Trophoblast cell (in vitro differentiated cells and primary cell): ENCODE measurements around the gene P2RY6.

Experiments
- DNase-seq, 2 donors: peaks; one replicate each; pipeline ENCODE4 v3.0.0-alpha.2; 2016
- H2AFZ ChIP-seq: 2 replicates; pipeline ENCODE4 v1.6.1; 2013; ENCODE audit warnings: low read length, moderate library complexity, mild to moderate bottlenecking; ENCODE audit not compliant: insufficient read depth, poor library complexity
- H2AK5ac ChIP-seq: 2 replicates; pipeline ENCODE4 v1.6.1; 2013; ENCODE audit warnings: mild to moderate bottlenecking, low read length
- H2BK120ac ChIP-seq: 2 replicates; pipeline ENCODE4 v1.6.1; 2013; ENCODE audit warnings: low read length, mild to moderate bottlenecking, moderate library complexity; ENCODE audit not compliant: insufficient read depth, poor library complexity
- H2BK12ac ChIP-seq: 2 replicates; pipeline ENCODE4 v1.6.1; 2013; ENCODE audit warnings: mild to moderate bottlenecking, low read length, moderate library complexity
- H2BK5ac ChIP-seq: 2 replicates; pipeline ENCODE4 v1.6.1; 2013; ENCODE audit warnings: low read length, low read depth, moderate library complexity, mild to moderate bottlenecking; ENCODE audit not compliant: poor library complexity
- H3K14ac ChIP-seq: 2 replicates; pipeline ENCODE4 v1.6.1; 2013; ENCODE audit warnings: mild to moderate bottlenecking, low read length
- H3K18ac ChIP-seq: 2 replicates; pipeline ENCODE4 v1.6.1; 2013; ENCODE audit warnings: mild to moderate bottlenecking, low read length
- H3K23ac ChIP-seq: 2 replicates; pipeline ENCODE4 v1.6.1; 2013; ENCODE audit warnings: low read length
- H3K27ac ChIP-seq: 2 replicates; pipeline ENCODE4 v1.5.1; 2013; ENCODE audit warnings: low read depth, mild to moderate bottlenecking, inconsistent platforms, low read length, moderate library complexity
- H3K27me3 ChIP-seq: 2 replicates; pipeline ENCODE4 v1.6.1; 2013; ENCODE audit warnings: inconsistent platforms, mild to moderate bottlenecking, low read length, moderate library complexity; ENCODE audit not compliant: insufficient read depth
- H3K36me3 ChIP-seq, 2 experiments: 1 replicate in 1 of 2; 2 replicates in 1 of 2; pipeline ENCODE4 v1.6.1; 2013; ENCODE audit warnings: low read length in 2 of 2, mild to moderate bottlenecking in 2 of 2, moderate library complexity in 1 of 2; ENCODE audit not compliant: insufficient read depth in 2 of 2, control insufficient read depth in 1 of 2
- H3K4ac ChIP-seq: 2 replicates; pipeline ENCODE4 v1.6.1; 2013; ENCODE audit warnings: low read depth, mild to moderate bottlenecking, low read length, moderate library complexity
- H3K4me1 ChIP-seq, 2 experiments: 1 replicate in 1 of 2; 2 replicates in 1 of 2; pipeline ENCODE4 v1.6.1; 2013; ENCODE audit warnings: low read length in 2 of 2, mild to moderate bottlenecking in 2 of 2, moderate library complexity in 1 of 2; ENCODE audit not compliant: insufficient read depth in 2 of 2, control insufficient read depth in 1 of 2
- H3K4me2 ChIP-seq: 2 replicates; pipeline ENCODE4 v1.6.1; 2013; ENCODE audit warnings: inconsistent platforms, mild to moderate bottlenecking, low read length, moderate library complexity
- H3K4me3 ChIP-seq: 2 replicates; pipeline ENCODE4 v1.5.1; 2013; ENCODE audit warnings: mild to moderate bottlenecking, low read depth, low read length, inconsistent platforms
- H3K79me1 ChIP-seq: one replicate; pipeline ENCODE4 v1.6.1; 2013; ENCODE audit warnings: low read length
- H3K79me2 ChIP-seq: 2 replicates; pipeline ENCODE4 v1.6.1; 2013; ENCODE audit warnings: low read length, mild to moderate bottlenecking; ENCODE audit not compliant: control insufficient read depth, insufficient read depth, poor library complexity
- H3K9ac ChIP-seq: 2 replicates; pipeline ENCODE4 v1.6.1; 2013; ENCODE audit warnings: mild to moderate bottlenecking, low read length
- H3K9me3 ChIP-seq: 2 replicates; pipeline ENCODE4 v1.6.1; 2013; ENCODE audit warnings: low read depth, mild to moderate bottlenecking, control low read depth, inconsistent platforms, low read length; ENCODE audit not compliant: insufficient read depth
- H4K12ac ChIP-seq: 2 replicates; pipeline ENCODE4 v1.6.1; 2013; ENCODE audit warnings: low read depth, mild to moderate bottlenecking, low read length, moderate library complexity
- H4K8ac ChIP-seq: 2 replicates; pipeline ENCODE4 v1.6.1; 2013; ENCODE audit warnings: low read depth, mild to moderate bottlenecking, low read length, moderate library complexity
- H4K91ac ChIP-seq: one replicate; pipeline ENCODE4 v1.6.1; 2013; ENCODE audit warnings: low read depth, mild to moderate bottlenecking, low read length, moderate library complexity
- WGBS: extraction: QIAGEN DNeasy Blood & Tissue Kit; methylation state at CpG from one replicate; pipeline ENCODE4 v1.1.7; 2013; ENCODE audit warnings: missing lambda C conversion rate; ENCODE audit not compliant: insufficient read length, insufficient coverage; ENCODE audit errors: extremely low coverage; 5-methylcytosine and 5-hydroxymethylcytosine counted together

Gene P2RY6

GRCh38 chr11:73308961-73309919 lies 37.1 kb downstream of the P2RY6 start:
- peak overlapping the region; percentile 99 for H3K4me2 ChIP-seq
- peak overlapping the region; percentile 99 for H3K9ac ChIP-seq
- H2BK5ac ChIP-seq = peak overlapping the region; percentile 97
- no peaks in the 10 kb centered on the region for H3K27me3 ChIP-seq
- peak overlapping the region; percentile 89 for H4K8ac ChIP-seq
- peak overlapping the region; percentile 93 for H2BK120ac ChIP-seq
- H3K9me3 ChIP-seq = peaks cover 2% of the 10 kb centered on the region
- peak overlapping the region; percentile 91 for H3K4me3 ChIP-seq
- H3K27ac ChIP-seq = peak overlapping the region; percentile 97
- peak overlapping the region; percentile 92 for H4K12ac ChIP-seq
- peak overlapping the region; percentile 77 for H2BK12ac ChIP-seq
- H3K4ac ChIP-seq = peak overlapping the region; percentile 97
- H2AK5ac ChIP-seq = peak overlapping the region; percentile 81
- H3K14ac ChIP-seq = peak overlapping the region; percentile 98
- peak; percentile 94 to 97 for DNase-seq
- peak overlapping the region; percentile 70 for H3K18ac ChIP-seq
- no CpG with 5 or more reads among the region's 78 CpGs for WGBS
- H3K4me1 ChIP-seq = peaks cover 44 to 53% of the 10 kb centered on the region in 2 experiments
- H3K79me1 ChIP-seq = peaks cover 27% of the 10 kb centered on the region
- H3K36me3 ChIP-seq = peaks cover 12% of the 10 kb centered on the region in 2 experiments
- peak overlapping the region; percentile 97 for H4K91ac ChIP-seq
- H3K79me2 ChIP-seq = peaks cover 41% of the 10 kb centered on the region
- no peak overlapping the region for H3K23ac ChIP-seq
- peak overlapping the region; percentile 87 for H2AFZ ChIP-seq

GRCh38 chr11:73310076-73310475 lies 37.9 kb downstream of the P2RY6 start:
- Histone ChIP-seq H3K14ac (peak overlapping the region; percentile 71), H2AFZ (no peak overlapping the region), H3K18ac (no peak overlapping the region), H3K79me1 (peaks cover 27% of the 10 kb centered on the region), H3K4me1 (peaks cover 50 to 61% of the 10 kb centered on the region in 2 experiments), H3K79me2 (peaks cover 43% of the 10 kb centered on the region), H2AK5ac (peak overlapping the region; percentile 18), H3K36me3 (peaks cover 12% of the 10 kb centered on the region in 2 experiments), H3K27me3 (no peaks in the 10 kb centered on the region), H3K23ac (no peak overlapping the region), H3K9ac (peak overlapping the region; percentile 75), H3K4me2 (peak overlapping the region; percentile 99), H3K9me3 (peaks cover 2% of the 10 kb centered on the region), H3K27ac (no peak overlapping the region), H3K4ac (peak overlapping the region; percentile 80), H4K12ac (no peak overlapping the region), H4K91ac (peak overlapping the region; percentile 71), H2BK12ac (no peak overlapping the region), H3K4me3 (peak overlapping the region; percentile 91), H2BK120ac (no peak overlapping the region), H4K8ac (no peak overlapping the region), H2BK5ac (peak overlapping the region; percentile 97)
- WGBS = no CpG with 5 or more reads among the region's 16 CpGs
- DNase-seq = no peak

- Histone ChIP-seq H3K4me3 (no peak overlapping the region), H3K9ac (no peak overlapping the region), H3K27me3 (no peaks in the 10 kb centered on the region), H4K91ac (no peak overlapping the region), H2AK5ac (no peak overlapping the region), H2BK12ac (no peak overlapping the region), H3K18ac (no peak overlapping the region), H4K8ac (no peak overlapping the region), H3K79me2 (peaks cover 47% of the 10 kb centered on the region), H3K4ac (peak overlapping the region; percentile 80), H2BK120ac (no peak overlapping the region), H3K36me3 (peaks cover 12% of the 10 kb centered on the region in 2 experiments), H2BK5ac (no peak overlapping the region), H3K14ac (no peak overlapping the region), H3K4me2 (peak overlapping the region; percentile 53), H4K12ac (no peak overlapping the region), H3K79me1 (peaks cover 27% of the 10 kb centered on the region), H2AFZ (no peak overlapping the region), H3K9me3 (peaks cover 2% of the 10 kb centered on the region), H3K27ac (no peak overlapping the region), H3K4me1 (peaks cover 56 to 66% of the 10 kb centered on the region in 2 experiments), H3K23ac (no peak overlapping the region)
- DNase-seq = no peak
- no CpG with 5 or more reads among the region's 22 CpGs for WGBS
These were observed 38.7 kb downstream of the P2RY6 start for GRCh38 chr11:73310661-73311393.

- H2BK120ac ChIP-seq = no peak overlapping the region
- H3K36me3 ChIP-seq = peaks cover 12 to 13% of the 10 kb centered on the region in 2 experiments
- H3K79me2 ChIP-seq = peaks cover 49% of the 10 kb centered on the region
- no peak overlapping the region for H4K12ac ChIP-seq
- no peak overlapping the region for H2BK12ac ChIP-seq
- no peak overlapping the region for H2BK5ac ChIP-seq
- H3K79me1 ChIP-seq = peaks cover 27% of the 10 kb centered on the region
- H3K23ac ChIP-seq = no peak overlapping the region
- no peaks in the 10 kb centered on the region for H3K27me3 ChIP-seq
- no peak for DNase-seq
- no peak overlapping the region for H3K9ac ChIP-seq
- H2AK5ac ChIP-seq = no peak overlapping the region
- no CpG with 5 or more reads among the region's 18 CpGs for WGBS
- no peak overlapping the region for H4K8ac ChIP-seq
- H3K4me2 ChIP-seq = peak overlapping the region; percentile 53
- peak overlapping the region; percentile 44 for H3K4ac ChIP-seq
- H4K91ac ChIP-seq = no peak overlapping the region
- no peak overlapping the region for H3K4me3 ChIP-seq
- H3K18ac ChIP-seq = no peak overlapping the region
- H2AFZ ChIP-seq = no peak overlapping the region
- peaks cover 56 to 67% of the 10 kb centered on the region in 2 experiments for H3K4me1 ChIP-seq
- H3K9me3 ChIP-seq = peaks cover 2% of the 10 kb centered on the region
- H3K14ac ChIP-seq = no peak overlapping the region
- H3K27ac ChIP-seq = no peak overlapping the region
These were observed 39.3 kb downstream of the P2RY6 start for GRCh38 chr11:73311394-73311869.
